OCI-M1 (cell line): ENCODE results near the gene FOXO6.
A peak's percentile ranks its signal among the peaks of the same experiment; 100 is the strongest.

Experiments used
- DNase-seq: peaks from one replicate; lab custom pipeline; 2025; lab: John Stamatoyannopoulos, UW

FOXO6 gene

DNA sequence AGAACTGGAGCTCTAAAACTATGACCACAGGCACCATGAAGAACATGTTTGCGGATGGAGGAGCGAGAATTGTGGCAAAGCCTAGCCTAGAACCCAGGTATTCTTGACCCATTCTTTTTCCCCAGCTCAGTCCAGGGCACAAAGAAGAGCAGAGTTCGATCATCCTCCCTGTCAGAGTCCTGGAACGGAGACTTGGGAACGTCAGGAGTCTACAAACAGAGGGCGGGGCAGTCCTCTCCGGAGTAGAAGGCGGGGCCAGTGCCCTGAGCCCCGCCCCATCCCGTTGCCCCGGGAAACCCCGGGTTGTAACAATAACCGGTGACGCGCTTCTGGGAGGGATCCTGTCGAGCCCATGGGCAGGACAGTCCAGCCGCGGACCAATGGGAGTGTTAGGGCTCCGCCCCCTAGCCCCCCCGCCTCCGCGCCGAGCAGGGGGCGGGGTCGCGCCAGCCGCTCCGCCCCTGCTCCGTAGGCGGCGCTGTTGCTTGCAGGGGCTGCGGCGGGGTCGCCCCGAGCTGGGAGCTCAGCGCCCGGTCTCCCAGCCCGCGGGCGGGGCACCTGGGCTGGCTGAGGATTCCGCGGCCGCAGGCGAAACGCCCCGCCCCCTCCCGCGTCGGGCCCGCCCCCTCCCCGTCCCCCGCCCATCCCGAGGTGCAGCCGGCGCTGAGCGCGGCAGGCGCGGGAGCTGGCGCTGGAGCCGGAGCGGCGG lies at the start of gene FOXO6:
TSS of gene FOXO6 (plus strand) at position 649 of the 709 bp plus-strand sequence.
- peak; percentile 99 for DNase-seq

GRCh38 chr1:41312991-41313645 lies 48.1 kb upstream of the FOXO6 start:
- DNase-seq: no peak

GRCh38 chr1:41313661-41314131 lies 47.5 kb upstream of the FOXO6 start:
- peak; percentile 51 for DNase-seq

GRCh38 chr1:41314376-41315145 lies 46.7 kb upstream of the FOXO6 start:
- no peak for DNase-seq

DNA sequence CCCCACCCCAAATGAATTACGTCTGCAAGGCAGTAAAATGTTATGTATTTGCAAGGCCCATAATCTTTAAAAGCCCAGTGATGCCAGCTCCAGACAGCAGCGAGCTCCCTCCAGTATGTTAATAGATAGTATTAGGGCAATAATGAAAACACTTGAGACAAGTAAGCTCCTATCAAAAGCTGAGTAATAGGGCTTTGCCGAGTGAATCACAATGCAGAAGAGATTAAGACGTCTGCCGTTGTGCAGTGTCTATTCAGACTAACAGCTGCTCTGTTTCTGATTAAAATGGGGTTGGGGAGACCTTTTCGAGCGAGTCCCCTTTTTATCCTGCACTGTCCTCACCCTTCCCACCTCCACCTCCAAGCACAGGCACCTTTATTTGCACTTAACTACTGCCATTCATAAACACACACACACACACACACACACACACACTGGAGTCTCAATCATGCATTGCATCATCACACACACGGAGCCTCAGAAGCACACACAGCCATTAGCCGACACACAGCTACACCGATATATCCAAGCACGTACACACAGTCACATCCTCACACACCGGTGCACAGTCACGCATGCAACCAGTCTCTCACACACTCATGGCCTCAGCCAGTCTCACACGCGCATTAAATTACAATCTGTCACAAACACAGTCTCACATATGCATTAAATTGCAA lies 46.0 kb upstream of the FOXO6 start:
- no peak for DNase-seq

GRCh38 chr1:41315871-41316270 lies 45.4 kb upstream of the FOXO6 start:
- DNase-seq: no peak

- no peak for DNase-seq
These were observed 43.9 kb upstream of the FOXO6 start for GRCh38 chr1:41317361-41317760.

- no peak for DNase-seq
These were observed 43.1 kb upstream of the FOXO6 start for GRCh38 chr1:41318135-41318534.

DNA sequence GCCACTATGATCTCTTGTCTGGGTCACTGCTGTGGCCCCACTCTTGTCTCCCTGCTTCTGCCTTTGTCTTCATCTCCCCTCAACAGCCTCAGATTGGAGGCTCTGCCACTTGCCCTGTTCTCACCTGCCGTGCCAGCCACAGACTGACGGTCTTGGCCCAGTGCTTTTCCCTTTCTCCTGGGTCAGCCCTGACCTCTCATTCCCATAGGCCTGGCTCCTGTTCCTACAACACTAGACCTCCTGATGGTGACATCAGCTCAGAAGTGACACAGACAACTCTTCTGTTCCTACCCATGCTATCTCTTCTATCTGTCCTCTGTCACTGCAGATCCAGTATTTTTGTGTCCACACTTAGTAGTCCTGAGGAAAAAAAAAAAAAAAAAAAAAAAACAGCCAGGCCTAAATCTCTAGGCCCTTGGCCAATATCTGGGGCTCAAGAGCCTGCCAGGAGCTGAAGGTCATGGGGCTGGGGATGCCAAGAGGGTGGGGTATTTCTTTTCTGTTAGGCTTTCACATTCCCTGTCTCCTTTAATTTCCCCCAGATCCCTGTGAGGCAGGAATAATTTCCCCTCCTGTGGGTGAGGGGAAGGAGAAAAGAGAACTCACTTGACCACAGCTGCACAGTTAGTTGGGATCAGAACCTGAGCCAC lies 42.0 kb upstream of the FOXO6 start:
- no peak for DNase-seq

DNA sequence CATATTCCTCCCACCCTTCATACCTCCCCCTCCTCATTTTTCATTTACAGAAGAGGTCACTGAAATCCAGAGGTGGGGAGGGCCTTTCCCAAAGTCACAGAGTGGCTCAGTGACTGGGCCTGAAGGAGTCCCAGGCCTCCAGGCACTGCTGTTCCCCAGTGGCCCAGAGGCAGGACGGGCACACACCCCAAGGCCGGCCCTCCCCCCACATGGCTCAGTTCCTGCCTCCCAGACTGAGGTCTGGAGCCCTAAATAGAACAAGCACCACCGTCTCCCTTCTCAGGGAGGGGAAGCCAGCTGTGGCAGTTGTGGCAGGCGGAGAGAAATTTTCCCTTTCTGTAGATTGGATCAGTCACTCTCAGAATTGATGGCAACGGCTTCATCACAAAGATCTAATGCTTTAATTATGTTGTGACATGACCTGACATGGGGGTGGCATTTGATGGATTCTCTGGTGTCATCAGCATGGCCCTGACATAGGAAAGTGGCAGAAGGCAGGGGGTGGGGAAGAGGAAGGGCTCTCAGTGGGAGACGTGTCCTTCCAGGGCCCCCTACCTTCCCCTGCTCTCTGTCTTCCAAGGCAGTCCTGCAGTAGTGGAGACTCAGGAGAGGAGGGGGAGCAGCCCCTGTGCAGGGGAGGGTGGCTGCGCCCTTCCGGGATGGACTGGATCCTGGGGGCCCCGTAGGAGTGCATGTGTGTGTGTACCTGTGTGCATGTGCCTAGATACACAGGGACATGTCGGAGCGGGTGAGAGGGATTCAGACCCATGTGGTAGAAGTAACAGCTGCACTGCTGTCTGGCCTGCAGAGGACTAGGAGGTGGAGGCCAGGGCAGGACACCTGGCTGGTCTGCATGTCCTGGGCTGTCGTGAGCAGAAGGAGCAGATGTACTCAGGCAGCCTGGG lies 41.2 kb upstream of the FOXO6 start:
- no peak for DNase-seq

DNA sequence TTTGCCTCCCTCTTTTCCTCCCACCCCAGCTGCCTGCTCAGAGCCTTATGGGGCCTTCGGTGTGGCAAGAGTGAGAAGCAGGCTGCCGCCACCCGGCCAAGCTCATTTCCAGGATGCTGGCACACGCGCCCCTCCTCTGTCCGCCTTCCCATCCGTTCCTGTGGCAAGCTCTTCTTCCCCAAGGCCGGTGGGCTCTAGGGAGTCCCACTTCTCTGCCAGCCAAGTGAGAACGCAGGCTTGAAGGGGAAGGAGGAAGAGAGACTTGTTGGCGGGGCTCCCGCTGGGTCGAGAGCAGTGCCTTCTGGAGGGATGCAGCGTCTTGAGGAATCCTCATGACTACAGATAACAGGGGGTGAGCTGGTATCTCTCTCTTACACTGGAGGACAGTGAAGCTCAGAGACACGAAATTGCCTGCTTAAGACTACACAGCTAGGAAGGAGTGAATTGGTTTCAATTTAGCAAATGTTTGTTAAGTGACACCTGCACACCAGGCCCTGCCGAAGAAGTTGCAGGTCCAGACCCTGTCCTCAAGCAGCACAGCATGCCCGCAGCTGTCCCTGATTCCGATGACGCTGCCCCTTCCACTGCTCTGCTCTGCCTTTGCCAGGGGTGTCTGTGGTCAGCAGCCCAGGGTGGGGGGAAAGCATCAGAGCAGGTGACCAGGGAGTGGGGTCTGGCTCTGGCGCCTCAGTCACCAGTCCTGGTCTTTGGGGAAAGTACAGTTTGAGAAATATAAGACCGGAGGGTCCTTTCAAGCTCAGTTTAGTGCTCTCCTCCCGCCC lies 40.1 kb upstream of the FOXO6 start:
- no peak for DNase-seq

DNA sequence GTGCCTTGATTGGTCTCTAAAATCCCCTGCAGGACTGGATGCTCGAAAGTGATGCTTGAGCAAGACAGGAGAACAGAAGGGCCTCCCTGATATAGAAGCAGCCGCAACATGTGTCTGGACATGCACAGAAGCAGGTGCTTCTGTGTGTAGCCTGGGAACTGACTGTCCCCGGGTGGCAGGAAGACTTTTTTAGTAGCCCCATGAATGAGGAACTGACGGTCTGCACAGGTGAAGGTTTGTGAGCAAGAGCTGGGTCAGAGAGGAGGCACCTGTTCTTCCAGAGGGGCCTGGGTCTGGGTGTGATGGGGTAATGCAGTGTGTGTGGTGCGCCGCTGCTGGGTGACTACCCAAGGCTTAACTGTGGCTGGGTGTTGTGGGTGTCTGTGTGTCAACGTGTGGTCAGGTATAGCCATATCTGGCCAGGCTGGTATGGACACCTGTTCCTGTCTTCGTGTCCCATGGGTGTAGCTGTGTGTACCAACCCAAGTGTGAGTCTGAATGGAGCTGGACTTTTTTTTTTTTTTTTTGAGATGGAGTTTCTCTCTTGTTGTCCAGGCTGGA lies 39.1 kb upstream of the FOXO6 start:
- no peak for DNase-seq

DNA sequence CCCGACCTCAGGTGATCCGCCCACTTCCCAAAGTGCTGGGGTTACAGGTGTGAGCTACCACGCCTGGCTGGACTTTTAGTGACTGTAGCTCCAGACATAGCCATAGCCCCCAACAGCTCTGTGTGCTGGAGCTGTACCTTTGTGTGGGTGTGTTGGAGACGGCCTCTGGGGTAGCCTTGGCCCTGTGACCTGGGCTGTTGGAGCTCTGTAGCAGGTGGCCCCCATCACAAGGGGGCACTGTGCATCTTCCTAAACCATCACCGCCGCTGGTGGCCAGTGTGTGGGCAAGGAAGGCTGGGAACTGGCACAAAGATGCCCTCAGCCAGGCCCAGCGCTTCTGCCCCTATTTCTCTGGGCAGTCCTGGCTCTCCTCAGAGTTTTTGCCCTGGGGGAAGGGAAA lies 38.4 kb upstream of the FOXO6 start:
- peak; percentile 78 for DNase-seq

GRCh38 chr1:41323243-41323642 lies 38.0 kb upstream of the FOXO6 start:
- DNase-seq: no peak

DNA sequence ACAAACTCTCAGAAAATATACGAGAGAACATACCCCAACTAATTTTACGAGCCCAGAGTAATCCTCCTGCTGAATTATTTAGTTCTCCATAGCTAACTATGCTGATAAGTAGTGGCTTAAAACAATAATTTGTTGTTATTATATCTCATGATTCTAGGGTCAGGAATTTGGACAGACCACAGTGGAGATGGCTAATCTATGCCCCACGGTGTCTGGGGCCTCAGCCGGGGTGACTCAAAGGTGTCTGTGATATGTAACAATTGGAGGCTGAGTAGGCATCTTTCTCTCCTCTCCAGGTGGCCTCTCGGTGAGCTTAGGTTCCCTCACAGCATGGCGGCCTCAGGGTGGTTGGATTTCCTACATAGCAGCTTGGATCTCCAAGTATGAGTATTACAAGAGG lies 35.4 kb upstream of the FOXO6 start:
- DNase-seq: no peak

DNA sequence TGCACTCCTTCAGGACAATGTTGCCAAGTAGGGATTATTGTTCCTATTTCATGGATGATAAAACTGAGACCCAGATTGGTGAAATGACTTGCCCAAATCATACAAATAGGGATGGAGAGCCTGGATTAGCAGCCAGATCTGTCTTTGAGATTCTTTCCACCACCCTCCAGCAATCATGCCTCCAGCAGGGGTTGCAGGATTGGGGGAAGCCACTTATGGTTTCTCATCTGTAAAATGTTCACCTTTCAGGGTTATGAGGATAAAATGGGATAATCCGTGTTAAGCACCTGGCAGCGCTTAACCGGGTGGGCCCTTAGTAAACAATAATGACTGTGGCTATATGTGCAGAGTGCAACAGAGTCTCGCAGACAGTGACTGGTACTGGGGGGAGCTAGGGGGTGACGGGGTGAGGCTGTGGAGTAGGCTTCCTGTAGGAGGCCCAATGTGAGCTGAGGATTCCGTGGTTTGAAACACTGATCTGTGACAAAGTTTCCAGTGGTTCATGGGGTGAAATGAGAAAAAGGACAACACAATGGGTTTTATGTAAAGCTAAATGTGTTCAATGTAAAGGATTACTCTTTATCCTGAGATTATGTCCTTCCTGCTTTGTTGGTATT lies 33.7 kb upstream of the FOXO6 start:
- DNase-seq: no peak

GRCh38 chr1:41328001-41328615 lies 33.1 kb upstream of the FOXO6 start:
- DNase-seq: no peak

GRCh38 chr1:41328780-41329640 lies 32.2 kb upstream of the FOXO6 start:
- DNase-seq: no peak
